EL (cell line): ENCODE data around the gene KIFC1.
"Not testable (repeated sequence)": the region's sequence is repeated elsewhere in the genome, so short reads cannot be mapped to it uniquely, and the experiment has no call there.

Experiments used
- DNase-seq: peaks from one replicate; pipeline ENCODE4 v3.0.0-alpha.2; 2016

KIFC1 gene, protein sequence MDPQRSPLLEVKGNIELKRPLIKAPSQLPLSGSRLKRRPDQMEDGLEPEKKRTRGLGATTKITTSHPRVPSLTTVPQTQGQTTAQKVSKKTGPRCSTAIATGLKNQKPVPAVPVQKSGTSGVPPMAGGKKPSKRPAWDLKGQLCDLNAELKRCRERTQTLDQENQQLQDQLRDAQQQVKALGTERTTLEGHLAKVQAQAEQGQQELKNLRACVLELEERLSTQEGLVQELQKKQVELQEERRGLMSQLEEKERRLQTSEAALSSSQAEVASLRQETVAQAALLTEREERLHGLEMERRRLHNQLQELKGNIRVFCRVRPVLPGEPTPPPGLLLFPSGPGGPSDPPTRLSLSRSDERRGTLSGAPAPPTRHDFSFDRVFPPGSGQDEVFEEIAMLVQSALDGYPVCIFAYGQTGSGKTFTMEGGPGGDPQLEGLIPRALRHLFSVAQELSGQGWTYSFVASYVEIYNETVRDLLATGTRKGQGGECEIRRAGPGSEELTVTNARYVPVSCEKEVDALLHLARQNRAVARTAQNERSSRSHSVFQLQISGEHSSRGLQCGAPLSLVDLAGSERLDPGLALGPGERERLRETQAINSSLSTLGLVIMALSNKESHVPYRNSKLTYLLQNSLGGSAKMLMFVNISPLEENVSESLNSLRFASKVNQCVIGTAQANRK

DNA sequence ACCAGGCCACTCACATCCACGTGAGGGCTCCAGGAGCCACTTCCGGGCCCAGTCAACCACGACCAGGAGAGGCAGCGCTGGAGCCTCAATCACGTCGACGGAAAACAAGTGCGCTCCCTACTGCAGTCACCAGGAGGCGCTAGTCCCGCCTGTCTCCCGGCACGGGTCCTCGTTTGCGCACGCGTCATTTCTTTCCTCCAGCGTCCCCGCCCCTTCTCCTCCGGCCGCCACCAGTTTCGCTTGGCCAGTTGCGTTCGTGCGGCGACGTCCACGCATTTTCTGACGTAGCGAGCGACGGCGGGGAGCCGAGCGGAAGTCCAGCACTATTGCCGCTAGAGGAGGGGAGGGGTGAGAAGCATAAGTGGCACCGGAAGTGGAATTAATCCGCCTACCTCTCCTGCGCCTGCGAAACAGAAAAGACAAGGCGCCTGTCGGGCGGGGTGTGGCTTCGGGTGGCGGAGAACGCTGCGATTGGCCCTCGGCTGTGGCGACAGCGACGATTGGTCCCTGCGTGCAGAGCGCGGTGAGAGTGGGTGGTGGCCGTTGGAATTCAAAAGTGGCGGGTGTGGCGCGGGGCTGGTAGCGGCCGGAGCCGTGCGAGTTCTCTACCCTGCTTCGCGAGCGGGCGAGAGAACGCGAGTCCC is at the start of gene KIFC1:
TSS of gene KIFC1 (plus strand) at position 546 of the 644 bp plus-strand sequence. CDS start 163 bp downstream, outside the sequence.
- DNase-seq = peak; percentile 100

DNA sequence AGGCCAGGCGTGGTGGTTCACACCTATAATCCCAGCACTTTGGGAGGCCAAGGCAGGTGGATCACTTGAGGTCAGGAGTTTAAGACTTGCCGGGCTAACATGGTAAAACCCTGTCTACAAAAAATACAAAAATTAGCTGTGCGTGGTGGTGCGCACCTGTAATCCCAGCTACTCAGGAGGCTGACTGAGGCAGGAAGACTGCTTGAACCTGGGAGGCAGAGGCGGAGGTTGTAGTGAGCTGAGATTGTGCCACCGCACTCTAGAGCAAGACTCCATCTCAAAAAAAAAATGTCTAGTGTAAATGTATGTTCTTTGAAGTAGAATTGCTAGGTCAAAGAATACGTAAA is 48.0 kb upstream of the KIFC1 start:
- not testable (repeated sequence) for DNase-seq

DNA sequence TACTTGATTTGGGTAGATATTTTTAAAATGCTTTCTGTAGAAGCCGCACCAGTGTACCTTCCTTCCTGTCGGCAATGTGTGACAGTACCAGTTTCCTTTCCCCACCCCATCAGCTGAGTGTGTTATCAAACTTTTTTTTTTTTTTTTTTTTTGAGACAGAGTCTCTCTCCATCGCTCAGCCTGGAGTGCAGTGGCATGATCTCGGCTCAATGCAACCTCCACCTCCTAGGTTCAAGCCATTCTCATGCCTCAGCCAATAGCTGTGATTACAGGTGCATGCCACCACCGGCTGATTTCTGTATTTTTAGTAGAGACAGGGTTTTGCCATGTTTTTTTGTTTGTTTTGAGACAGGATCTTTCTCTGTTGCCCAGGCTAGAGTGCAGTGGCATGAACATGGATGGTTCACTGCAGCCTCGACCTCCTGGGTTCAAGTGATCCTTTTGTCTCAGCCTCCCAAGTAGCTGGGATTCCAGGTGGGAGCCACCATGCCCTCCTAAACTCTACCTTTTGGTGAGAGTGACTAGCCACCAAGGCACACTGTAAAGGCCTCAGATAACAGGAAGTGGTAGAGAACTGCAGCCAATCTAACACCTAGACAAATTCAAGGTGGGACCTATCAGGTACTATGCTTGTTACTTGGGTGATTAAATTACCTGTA is 47.5 kb upstream of the KIFC1 start:
- no peak for DNase-seq

DNA sequence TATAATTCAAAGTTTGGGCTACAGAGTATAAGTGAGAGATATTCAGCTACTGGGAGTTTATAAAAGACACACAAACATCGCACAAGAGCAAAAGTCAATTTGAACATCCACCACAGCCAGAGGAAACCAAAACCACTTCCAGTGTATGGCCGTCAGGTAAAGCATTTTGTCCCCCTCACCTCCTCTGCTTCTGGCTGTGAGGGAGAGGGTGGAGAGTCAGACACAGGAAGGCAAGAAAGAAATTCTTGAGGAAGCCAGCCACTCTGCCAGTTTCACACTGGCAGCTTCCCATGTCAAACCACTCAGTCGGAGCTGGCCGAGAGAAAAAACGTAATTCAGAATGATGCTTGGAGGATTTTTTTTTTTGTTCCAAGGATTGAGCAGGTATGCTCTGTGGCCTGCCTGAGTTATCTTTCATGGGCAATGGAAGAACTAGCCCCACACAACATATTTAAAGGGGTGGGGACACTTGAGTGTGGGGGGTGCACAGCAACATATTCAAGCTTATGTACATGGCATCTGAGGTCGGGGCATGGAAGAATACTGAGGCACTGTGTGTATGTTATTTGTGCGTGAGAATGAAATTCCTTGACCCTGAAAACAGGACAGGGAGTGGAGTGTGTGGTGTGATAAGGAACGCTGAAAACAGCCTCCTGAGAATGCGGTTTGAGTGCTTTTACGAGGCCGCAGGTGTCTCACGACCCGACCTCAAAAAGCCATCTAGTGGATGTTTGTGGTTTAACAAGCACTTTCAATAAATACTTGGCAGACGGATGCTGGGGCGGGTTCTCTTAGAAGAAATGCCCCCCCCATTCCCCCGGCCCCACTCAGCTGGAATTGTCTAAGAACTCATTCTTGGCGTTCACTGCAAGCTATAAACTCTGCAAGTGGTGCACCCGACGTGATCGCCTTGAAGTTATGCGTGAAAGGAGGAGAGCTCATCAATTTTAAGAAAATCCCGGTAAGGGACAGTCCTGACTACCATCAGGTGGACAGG is 46.6 kb upstream of the KIFC1 start:
- DNase-seq = peak; percentile 81

DNA sequence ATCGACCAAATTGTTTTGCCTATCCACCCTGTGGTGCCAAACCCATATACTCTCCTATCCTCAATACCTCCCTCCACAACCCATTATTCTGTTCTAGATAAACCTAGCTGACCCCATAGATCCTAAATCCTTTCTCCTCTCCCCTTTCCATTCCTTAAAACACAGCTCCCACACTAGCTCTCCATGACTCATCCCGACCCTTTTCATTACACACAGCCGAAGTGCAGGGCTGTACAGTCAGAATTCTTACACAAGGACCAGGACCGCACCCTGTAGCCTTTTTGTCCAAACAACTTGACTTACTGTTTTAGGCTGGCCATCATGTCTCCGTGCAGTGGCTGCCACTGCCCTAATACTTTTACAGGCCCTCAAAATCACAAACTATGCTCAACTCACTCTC is 44.7 kb upstream of the KIFC1 start:
- peak; percentile 44 for DNase-seq

DNA sequence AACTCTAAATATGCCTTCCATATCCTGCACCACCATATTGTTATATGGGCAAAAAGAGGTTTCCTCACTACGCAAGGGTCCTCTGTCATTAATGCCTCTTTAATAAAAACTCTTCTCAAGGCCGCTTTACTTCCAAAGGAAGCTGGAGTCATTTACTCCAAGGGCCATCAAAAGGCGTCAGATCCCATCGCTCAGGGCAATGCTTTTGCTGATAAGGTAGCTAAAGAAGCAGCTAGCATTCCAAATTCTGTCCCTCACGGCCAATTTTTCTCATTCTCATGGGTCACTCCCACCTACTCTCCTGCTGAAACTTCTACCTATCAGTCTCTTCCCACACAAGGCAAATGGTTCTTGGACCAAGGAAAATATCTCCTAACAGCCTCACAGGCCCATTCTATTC is 43.8 kb upstream of the KIFC1 start:
- no peak for DNase-seq

DNA sequence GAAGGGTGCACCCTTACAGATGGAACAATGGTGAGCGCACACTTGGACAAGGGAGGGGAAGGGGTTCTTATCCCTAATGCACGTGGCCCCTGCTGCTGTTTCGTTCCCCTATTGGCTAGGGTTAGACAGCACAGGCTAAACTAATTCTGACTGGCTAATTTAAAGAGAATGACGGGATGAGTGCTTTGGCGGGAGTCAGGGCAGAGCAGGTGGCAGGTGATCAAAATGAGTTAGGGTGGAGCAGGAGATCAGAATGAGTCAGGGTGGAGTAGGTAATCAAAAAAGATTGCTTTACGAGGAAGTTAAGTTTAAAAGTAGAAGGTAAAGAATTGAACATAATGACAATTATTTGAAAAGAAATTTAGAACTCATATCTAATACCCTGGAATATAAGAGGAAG is 35.8 kb upstream of the KIFC1 start:
- DNase-seq = not testable (repeated sequence)

DNA sequence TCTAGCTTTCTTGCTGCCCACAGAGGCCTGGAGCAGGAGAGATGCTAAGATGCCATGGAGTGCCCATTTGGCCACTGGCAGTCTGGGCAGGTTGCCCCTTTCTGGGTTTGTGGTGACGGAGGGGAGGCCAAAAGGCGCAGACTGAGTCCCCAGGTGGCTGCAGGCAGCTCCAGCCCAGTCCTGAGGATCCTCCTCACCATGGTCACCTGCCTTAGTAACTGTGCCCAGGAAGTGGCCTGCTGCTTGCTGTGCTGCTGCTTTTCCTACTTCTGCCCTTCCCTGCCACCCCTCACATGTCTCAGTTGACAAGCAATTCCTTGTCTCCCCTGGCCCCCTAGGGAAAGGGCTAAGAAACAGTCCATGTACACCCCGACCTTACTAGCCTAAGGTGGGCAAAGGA is 35.3 kb upstream of the KIFC1 start:
- DNase-seq = no peak

DNA sequence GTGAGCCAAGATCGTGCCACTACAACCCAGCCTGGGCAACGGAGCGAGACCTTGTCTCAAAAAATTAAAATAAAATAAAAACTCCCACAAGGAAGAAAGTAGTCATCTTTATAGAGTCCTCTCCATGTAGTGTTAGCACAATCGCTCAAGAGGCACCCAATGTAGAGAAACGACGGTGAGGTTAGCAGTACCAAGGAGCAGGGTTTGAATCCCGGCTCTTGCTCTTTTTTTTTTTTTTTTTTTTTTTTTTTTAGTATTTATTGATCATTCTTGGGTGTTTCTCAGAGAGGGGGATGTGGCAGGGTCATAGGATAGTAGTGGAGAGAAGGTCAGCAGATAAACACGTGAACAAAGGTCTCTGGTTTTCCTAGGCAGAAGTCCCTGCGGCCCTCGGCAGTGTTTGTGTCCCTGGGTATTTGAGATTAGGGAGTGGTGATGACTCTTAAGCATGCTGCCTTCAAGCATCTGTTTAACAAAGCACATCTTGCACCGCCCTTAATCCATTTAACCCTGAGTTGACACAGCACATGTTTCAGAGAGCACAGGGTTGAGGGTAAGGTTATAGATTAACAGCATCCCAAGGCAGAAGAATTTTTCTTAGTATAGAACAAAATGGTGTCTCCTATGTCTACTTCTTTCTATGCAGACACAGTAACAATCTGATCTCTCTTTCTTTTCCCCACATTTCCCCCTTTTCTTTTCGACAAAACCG is 34.3 kb upstream of the KIFC1 start:
- not testable (repeated sequence) for DNase-seq

DNA sequence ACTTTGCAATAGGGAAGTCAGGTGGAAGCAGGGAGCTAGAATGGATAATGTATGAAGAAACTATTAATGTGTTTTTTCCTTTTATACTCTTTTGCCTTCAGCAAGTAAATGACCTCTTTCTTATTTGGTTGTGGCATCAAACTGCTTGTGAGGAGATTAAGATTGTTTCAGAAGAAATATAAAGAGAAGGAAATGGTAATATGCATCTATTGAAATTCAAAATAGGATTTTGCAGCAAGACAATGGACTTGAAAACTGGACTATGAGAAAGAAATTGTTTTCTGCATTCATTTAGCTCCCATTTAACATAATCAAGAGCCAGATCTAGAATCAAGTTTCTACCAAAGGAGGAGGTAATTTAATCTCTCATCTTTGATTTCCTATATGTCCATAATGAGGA is 32.3 kb upstream of the KIFC1 start:
- DNase-seq = no peak

DNA sequence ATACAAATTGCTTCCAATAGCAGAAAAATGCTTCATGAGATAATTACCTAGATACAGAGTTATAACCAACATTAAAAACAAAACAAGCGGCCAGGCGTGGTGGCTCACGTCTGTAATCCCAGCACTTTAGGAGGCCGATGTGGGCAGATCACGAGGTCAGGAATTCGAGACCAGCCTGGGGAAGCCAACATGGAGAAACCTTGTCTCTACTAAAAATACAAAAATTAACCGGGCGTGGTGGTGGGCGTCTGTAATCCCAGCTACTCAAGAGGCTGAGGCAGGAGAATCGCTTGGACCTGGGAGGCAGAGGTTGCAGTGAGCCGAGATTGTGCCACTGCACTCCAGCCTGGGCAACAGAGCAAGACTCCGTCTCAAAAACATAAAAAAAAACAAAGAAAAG is 28.1 kb upstream of the KIFC1 start:
- not testable (repeated sequence) for DNase-seq

DNA sequence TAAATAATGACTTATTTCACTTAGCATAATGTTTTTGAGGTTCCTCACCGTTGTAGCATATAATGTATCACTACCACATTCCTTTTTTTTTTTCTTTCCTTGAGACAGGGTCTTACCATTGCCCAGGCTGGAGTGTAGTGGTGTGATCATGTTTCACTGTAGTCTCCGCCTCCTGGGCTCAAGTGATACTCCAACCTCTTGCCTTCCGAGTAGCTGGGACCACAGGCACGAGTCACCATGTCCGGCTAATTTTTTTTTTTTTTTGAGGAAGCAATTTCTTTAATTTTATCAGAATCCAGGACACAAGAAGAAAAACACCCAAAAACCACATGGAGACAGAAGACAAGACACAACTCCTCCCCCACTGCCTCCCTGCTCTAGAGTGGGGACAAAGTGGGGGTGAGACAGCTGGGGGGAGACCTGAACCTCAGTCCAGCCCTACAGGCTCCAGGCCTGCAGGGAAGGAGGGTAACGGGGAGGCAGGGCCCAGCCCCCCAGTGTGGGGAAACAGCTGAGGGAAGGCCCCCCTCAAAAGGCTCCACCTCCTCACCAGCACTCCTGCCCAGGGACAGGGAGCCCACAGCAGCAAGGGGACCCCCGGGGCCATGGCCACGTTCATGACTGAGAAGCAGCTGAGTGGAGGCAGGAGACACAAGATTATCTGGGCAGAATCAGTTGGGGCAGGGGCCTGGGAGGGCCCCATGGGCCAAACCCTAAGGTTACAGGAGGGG is 27.0 kb upstream of the KIFC1 start:
- peak; percentile 68 for DNase-seq

DNA sequence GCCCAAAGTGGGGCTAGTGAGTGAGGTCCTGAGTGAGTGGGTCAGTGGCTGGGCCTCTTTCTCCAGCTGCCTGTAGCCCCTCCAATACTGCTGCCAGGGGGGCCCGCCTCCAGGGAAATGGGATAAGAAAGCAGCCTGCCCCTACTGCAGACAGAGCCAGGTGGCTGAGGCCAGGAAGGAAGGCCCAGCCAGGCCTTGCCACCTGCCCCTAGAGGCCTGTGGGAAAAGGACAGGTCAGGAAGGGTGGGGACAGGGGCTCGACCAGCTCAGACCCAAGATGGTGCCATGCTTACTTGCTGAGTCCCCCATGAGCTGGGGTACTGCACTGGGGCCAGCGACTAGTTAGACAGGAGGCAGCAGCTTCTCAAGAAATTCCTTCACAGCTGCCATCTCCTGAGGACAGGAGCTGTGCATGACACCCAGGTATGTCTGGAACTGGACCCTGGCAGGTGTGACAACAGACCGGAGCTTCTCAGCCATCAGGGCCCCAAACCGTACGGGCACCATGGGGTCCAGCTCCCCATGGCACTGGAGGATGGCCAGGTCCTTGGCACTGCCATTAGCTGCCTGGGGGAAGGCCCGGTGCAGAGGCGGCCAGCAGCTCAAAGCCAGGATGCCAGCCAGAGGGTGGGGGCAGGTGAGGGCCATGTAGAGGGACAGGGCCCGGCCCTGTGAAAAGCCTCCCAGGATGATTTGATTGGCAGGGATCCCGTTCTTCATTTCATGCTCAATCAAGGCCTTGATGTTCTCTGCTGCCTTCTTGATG is 26.2 kb upstream of the KIFC1 start:
- DNase-seq = not testable (repeated sequence)

DNA sequence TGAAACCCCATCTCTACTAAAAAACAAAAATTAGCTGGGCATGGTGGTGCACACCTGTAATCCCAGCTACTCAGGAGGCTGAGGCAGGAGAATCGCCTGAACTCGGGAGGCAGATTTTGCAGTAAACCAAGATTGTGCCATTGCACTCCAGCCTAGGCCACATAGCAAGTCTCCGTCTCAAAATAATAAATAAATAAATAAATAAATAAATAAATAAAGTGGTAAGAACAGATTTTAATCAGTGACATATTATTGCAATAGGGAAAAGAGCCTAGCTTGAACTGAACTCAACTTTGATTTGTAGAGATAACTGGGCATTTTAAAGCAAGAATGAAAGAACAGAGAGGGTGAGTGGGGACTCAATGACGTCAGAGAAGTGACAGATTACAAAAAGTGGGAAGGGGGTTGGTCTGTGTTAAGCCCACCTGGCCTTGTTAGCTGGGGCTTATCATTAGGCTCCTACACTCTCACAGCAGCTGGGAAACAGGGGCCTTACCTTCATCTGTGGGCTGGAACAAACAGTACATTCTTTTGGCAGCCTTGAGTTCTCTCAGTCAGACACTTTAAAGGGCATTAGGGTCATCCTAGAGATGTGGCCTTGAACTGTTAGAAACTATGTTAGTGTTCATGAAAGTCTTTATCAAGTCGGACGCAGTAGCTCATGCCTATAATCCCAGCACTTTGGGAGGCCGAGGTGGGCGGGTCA is 24.5 kb upstream of the KIFC1 start:
- DNase-seq = no peak

DNA sequence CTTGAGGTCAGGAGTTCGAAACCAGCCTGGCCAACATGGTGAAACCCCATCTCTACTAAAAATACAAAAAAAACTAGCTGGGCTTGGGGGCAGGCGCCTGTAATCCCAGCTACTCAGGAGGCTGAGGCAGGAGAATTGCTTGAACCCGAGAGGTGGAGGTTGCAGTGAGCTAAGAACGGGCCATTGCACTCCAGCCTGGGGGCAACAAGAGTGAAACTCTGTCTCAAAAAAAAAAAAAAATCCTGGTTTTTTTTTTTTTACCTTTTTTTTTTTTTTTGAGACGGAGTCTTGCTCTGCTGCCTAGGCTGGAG is 24.0 kb upstream of the KIFC1 start:
- DNase-seq = not testable (repeated sequence)

DNA sequence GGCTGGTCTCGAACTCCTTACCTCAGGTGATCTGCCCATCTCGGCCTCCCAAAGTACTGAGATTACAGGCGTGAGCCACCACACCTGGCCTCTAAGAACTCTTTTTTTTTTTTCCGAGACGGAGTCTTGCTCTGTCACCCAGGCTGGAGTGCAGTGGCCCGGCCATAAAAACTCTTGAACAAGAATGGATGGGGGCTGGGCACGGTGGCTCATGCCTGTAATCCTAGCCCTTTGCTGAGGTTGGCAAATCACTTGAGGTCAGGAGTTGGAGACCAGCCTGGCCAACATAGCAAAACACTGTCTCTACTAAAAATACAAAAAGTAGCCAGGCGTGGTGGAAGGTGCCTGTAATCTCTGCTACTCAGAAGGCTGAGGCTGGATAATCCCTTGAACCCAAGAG is 19.7 kb upstream of the KIFC1 start:
- DNase-seq = not testable (repeated sequence)

DNA sequence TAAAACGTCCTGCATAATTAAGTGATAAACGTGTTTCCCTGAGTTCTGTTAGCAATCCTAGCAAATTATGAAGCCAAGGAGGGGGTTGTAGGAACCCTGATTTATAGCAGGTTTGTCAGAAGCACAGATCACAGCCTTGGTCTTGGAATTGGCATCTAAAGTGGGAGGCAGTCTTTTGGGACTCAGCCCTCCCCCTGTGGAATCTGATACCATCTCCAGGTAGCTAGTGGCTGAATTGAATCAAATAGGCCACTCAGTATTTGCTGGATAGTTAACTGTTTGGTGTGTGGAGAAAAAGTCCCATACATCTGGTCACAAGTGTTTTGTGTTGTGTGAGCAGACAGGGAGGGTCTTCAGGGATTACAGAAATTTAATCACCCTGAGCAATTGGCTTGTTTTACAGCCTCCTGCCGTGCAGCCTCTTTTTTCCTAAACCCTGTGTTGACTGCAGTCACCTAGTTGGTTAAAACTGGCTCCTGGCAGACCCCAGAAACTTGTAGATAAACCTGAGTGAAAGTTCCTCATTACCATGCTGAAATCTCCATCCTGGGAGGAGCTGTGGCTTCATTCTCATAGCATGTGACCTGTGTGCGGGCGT is 19.0 kb upstream of the KIFC1 start:
- no peak for DNase-seq

DNA sequence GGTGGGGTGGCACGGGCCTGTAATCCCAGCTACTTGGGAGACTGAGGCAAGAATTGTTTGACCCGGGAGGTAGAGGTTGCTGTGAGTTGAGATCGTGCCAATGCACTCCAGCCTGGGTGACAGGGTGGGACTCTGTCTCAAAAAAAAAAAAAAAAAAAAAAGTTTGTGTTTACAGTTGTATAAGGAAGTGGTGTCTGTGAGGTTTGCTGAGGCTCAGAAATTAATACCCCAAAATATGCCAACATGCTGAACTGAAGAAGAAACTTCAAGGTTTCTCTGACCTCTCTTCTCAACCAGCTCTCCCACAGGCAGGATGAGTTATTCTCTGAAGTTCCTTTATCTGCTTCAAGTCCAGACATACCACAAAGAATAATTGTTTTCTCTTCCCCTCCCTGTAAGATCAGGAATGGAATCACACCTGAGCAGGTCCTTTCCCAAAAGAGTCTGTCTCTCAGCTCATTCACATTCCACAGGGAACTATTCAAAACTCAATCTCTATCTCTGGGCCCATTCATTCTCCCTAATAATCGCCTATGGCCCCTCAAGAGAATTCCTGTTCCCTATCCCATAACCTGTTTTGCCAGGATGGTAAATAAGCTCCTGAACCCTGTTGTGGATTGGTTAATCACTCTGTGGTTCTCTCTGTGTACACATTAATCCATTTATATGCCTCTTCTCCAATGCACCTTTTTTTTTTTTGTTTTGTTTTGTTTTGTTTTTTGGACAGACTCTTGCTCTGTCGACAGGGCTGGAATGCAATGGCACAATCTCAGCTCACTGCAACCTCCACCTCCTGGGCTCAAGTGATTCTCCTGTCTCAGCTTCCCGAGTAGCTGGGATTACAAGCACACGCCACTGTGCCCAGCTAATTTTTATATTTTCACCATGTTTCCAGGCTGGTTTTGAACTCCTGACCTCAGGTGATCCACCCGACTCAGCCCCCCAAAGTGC is 17.4 kb upstream of the KIFC1 start:
- DNase-seq = no peak
